ENCODE results near the gene LRMDA.

GRCh38 chr10:76152186-76152585 is 720.8 kb downstream of the LRMDA start:
- TF ChIP-seq CTCF (IDR thresholded peaks at IDR 0.05) (no peak), POLR2A (IDR thresholded peaks at IDR 0.05) (no peak)
